HepG2 (cell line): ENCODE data around the gene CDK5RAP1. TPM values are rescaled to one million over a fixed set of nuclear protein-coding genes. Genes with fewer than 3 reads are reported as not detected.

Experiments
- ATAC-seq: fragments of 200-7000 bp; cut with Tn5 transposase; 3 replicates; pipeline ENCODE4 v1.9.1; 2020; ENCODE audit warnings: mild to moderate bottlenecking, moderate library complexity
- BruUV-seq: library from RNA; stranded (reverse); fragments of 400-500 nt; replicated peaks from 2 replicates; lab custom pipeline; 2021; lab: Mats Ljungman, UMichigan
- CTCF ChIA-PET: fragments of 300-600 bp; formaldehyde crosslinking; extraction: SDS; loops from one replicate; lab custom pipeline; 2021; ENCODE audit warnings: low total read pairs, inconsistent platforms, low intra/inter-chr PET ratio; lab: Yijun Ruan, JAX
- POLR2A ChIA-PET: fragments of 350-600 bp; sonication (Branson Sonifier 250); formaldehyde crosslinking; loops from one replicate; lab custom pipeline; 2020; ENCODE audit warnings: antibody characterized with exemption, inconsistent platforms; lab: Yijun Ruan, JAX
- DNase-seq: peaks from one replicate; pipeline ENCODE4 v3.0.0-alpha.2; 2015; ENCODE audit warnings: low spot score
- FAIRE-seq: peaks from 3 replicates; lab custom pipeline; 2011; peaks lifted over from hg19 to GRCh38; lab: Jason Lieb, UNC
- H2AFZ ChIP-seq: one replicate; pipeline ENCODE4 v1.6.1; 2011; ENCODE audit warnings: low read length, inconsistent platforms
- H3K27ac ChIP-seq: fragments of 300-600 bp; 3 replicates; pipeline ENCODE4 v1.8.0; 2011; ENCODE audit warnings: mixed run types, mild to moderate bottlenecking, mixed read lengths, low read length, inconsistent platforms; ENCODE audit not compliant: insufficient read depth; ENCODE audit errors: extremely low read length
- H3K27me3 ChIP-seq, 2 experiments: fragments of 200-600 bp in 1 of 2; 2 replicates in 1 of 2; 3 replicates in 1 of 2; pipeline versions ENCODE4 v1.6.0 to v1.8.0; 2011; ENCODE audit warnings: low read length in 2 of 2, mild to moderate bottlenecking in 2 of 2, moderate library complexity in 2 of 2, inconsistent platforms in 1 of 2; ENCODE audit not compliant: insufficient read depth in 2 of 2, control insufficient read depth in 1 of 2
- H3K36me3 ChIP-seq, 2 experiments: fragments of 200-600 bp in 1 of 2; replicated peaks in 1 of 2; 2 replicates in 1 of 2; 3 replicates in 1 of 2; pipeline versions ENCODE4 v1.5.1 to v1.8.0; 2011; ENCODE audit warnings: low read length in 2 of 2, inconsistent platforms in 1 of 2; ENCODE audit not compliant: insufficient read depth in 2 of 2, control insufficient read depth in 1 of 2
- H3K4me1 ChIP-seq: 2 replicates; pipeline ENCODE4 v1.5.1; 2012; ENCODE audit warnings: low read length, inconsistent platforms; ENCODE audit not compliant: insufficient read depth
- H3K4me2 ChIP-seq: 2 replicates; pipeline ENCODE4 v1.6.0; 2011; ENCODE audit warnings: low read depth, low read length, inconsistent platforms
- H3K4me3 ChIP-seq, 3 experiments: fragments of 200-600 bp in 1 of 3; sonication (generic), shearing (Covaris generic) in 1 of 3; replicated peaks in 1 of 3; 2 replicates each; pipeline ENCODE4 v1.5.1; 2011 to 2016; ENCODE audit warnings: low read length in 3 of 3, inconsistent platforms in 2 of 3, low read depth in 2 of 3, mild to moderate bottlenecking in 2 of 3, control low read depth in 1 of 3, mixed read lengths in 1 of 3; ENCODE audit not compliant: insufficient read depth in 1 of 3
- H3K79me2 ChIP-seq: one replicate; pipeline ENCODE4 v1.6.1; 2011; ENCODE audit warnings: low read length, inconsistent platforms; ENCODE audit not compliant: insufficient read depth
- H3K9ac ChIP-seq: 2 replicates; pipeline ENCODE4 v1.6.0; 2011; ENCODE audit warnings: mild to moderate bottlenecking, low read depth, low read length, inconsistent platforms; ENCODE audit not compliant: insufficient read depth
- H3K9me3 ChIP-seq: 2 replicates; pipeline ENCODE4 v1.5.1; 2012; ENCODE audit warnings: mild to moderate bottlenecking, low read length
- H4K20me1 ChIP-seq: 2 replicates; pipeline ENCODE4 v1.6.0; 2011; ENCODE audit warnings: inconsistent platforms, mild to moderate bottlenecking, low read length, moderate library complexity; ENCODE audit not compliant: insufficient read depth
- ARID2 ChIP-seq: sonication (generic); formaldehyde crosslinking; IDR thresholded peaks from 2 replicates; pipeline ENCODE4 v1.8.1; 2022; ENCODE audit warnings: mild to moderate bottlenecking, missing genetic modification reagents, borderline replicate concordance
- USF2 ChIP-seq, 2 experiments: sonication (generic) in 1 of 2; formaldehyde crosslinking in 1 of 2; IDR thresholded peaks; 2 replicates each; pipeline versions ENCODE4 v1.5.1 to v1.6.1; 2011 to 2020; ENCODE audit warnings: borderline replicate concordance in 1 of 2, low read depth in 1 of 2, low read length in 1 of 2, mild to moderate bottlenecking in 1 of 2, missing genetic modification reagents in 1 of 2, moderate library complexity in 1 of 2
- ZNF143 ChIP-seq: sonication (generic); formaldehyde crosslinking; IDR thresholded peaks from 2 replicates; pipeline ENCODE4 v1.4.0; 2020; ENCODE audit warnings: missing genetic modification reagents
- ZNF362 ChIP-seq: sonication (generic); formaldehyde crosslinking; IDR thresholded peaks from 2 replicates; pipeline ENCODE4 v1.4.0; 2020; ENCODE audit warnings: missing genetic modification reagents, mild to moderate bottlenecking, borderline replicate concordance
- WGBS: methylation state at CpG from one replicate; pipeline ENCODE4 v1.1.6; 2017; ENCODE audit warnings: low lambda C conversion rate; 5-methylcytosine and 5-hydroxymethylcytosine counted together
- in situ Hi-C: cut with HindIII; loops from 2 replicates; pipeline ENCODE4 v1.10.0; 2017; ENCODE audit warnings: low pct_unique_long_range_greater_than_20kb; ENCODE audit not compliant: extremely low pct_ligation_motif_present
- intact Hi-C: fragments of 100-400 bp; cut with micrococcal nuclease; formaldehyde crosslinking; loops from one replicate; pipeline ENCODE4 v1.10.0; 2022; ENCODE audit not compliant: unreplicated experiment
- polyA plus RNA-seq, 8 experiments: library from polyadenylated mRNA; depleted of rRNA in 3 of 8; stranded (reverse) in 7 of 8; unstranded in 1 of 8; fragments of >200 nt; fragmentation: Illumina TruSeq in 4 of 8; extraction: Trizol in 4 of 8; gene quantifications; 2 replicates each; pipeline versions ENCODE4 v1.2.1 to v1.2.3, GENCODE V29; 2011 to 2016; ENCODE audit warnings: low read depth in 4 of 8, missing spikeins in 1 of 8, mixed read lengths in 1 of 8; ENCODE audit not compliant: insufficient read depth in 1 of 8
- total RNA-seq, 5 experiments: library from RNA; depleted of rRNA; stranded (reverse); fragments of >200 nt; fragmentation: Illumina TruSeq; extraction: Trizol; gene quantifications; 2 replicates each; pipeline ENCODE4 v1.2.3, GENCODE V29; 2016; ENCODE audit warnings: low read depth in 1 of 5

CDK5RAP1 gene
- total and polyA plus RNA-seq, 2 of the 13 experiments (the other 11 are each of a cell fraction or from before 2014, with no cell fraction given): 53.6 to 98.2 TPM

- POLR2A ChIA-PET: no interaction called here
- WGBS: 98% methylated on average over 3 of the region's 3 CpGs
- no peak overlapping the region for H3K4me3 ChIP-seq
- ATAC-seq (no peak), FAIRE-seq (no peak), DNase-seq (no peak)
- no peak overlapping the region for H3K9ac ChIP-seq
- CTCF ChIA-PET: no interaction called here
- H3K36me3 ChIP-seq: peaks cover 0 to 6% of the 10 kb centered on the region in 2 experiments; a peak in 2 of 5 replicates
- H3K9me3 ChIP-seq: no peaks in the 10 kb centered on the region
- no peaks in the 10 kb centered on the region for H3K79me2 ChIP-seq
- intact Hi-C loops: no loop called here
- TF ChIP-seq USF2 (IDR thresholded peaks at IDR 0.05; ENCODE audit: low read depth, low read length) (no peak), USF2 (CRISPR knock-in tag; IDR thresholded peaks at IDR 0.05; ENCODE audit: borderline replicate concordance) (peak; percentile 52; the same call in 1 of the 2 replicates), ZNF143 (CRISPR knock-in tag) (peak; percentile 64), ZNF362 (peak; percentile 34; the same call in 1 of the 2 replicates), ARID2 (CRISPR knock-in tag) (no peak)
- in situ Hi-C loops: no loop called here
- H3K27ac ChIP-seq: no peak overlapping the region
- no peaks in the 10 kb centered on the region for H3K27me3 ChIP-seq
- no peaks in the 10 kb centered on the region for H4K20me1 ChIP-seq
- H3K4me2 ChIP-seq: no peak overlapping the region
- H3K4me1 ChIP-seq: no peaks in the 10 kb centered on the region
- H2AFZ ChIP-seq: no peak overlapping the region
- no TSS peak for BruUV-seq
These were observed 16.7 kb upstream of the CDK5RAP1 start for GRCh38 chr20:33418033-33418432.
